GM18498 (cell line): ENCODE results near the gene SNX4.
"Not testable (repeated sequence)": the region's sequence is repeated elsewhere in the genome, so short reads cannot be mapped to it uniquely, and the experiment has no call there.

ENCODE experiments used
- ATAC-seq: cut with Tn5 transposase; IDR thresholded peaks from one replicate; pipeline ENCODE4 v1.9.1; 2021; ENCODE audit warnings: mild to moderate bottlenecking, moderate library complexity; ENCODE audit not compliant: unreplicated experiment

The SNX4 gene

DNA sequence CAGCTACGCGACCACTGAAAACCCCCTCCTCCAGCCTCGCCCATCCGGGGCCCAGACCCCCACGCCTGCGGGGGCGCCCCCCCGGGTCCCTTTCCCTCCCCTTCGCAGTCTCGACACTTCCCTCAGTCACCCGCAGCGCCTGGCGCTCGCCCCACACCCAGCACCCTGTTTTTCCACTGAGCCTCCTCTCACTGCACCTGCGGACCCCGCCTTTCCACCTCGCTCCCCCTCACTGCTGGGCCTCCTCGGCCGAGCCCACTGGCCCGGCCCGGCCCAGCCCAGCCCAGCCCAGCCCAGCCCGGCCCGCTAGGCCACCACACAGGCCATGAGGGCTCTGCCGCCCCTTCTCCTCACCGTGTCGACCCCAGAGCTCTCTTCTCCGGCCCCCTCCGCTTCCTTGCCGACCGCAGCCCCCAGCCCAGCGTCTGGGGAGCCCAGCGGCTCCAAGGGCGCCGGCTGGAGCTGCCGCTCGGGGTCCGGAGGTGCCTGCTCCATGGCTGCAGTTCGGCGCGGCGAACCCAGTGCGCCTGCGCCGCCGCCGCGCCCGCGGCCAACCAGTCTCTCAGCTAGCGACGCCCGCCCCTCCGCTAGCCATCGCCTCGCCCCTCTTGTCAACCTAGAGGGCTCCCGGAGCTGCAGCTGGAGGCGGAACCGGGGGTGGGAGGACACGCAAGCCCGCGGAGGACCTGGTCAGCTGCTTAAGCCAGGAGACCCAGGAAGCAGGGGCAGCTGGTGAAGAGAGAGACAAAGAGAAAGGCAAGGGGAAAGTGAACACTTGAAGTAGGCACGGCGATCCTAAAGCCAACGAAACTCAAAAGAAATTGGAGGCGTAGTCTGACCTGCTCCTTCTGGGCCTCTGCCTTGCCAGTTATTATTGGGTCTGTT, at the start of gene SNX4:
SNX4 (minus strand) TSS at position 525 of the 885 bp plus-strand sequence; CDS start at position 495, 30 bp downstream.
- peak; percentile 91 for ATAC-seq

DNA sequence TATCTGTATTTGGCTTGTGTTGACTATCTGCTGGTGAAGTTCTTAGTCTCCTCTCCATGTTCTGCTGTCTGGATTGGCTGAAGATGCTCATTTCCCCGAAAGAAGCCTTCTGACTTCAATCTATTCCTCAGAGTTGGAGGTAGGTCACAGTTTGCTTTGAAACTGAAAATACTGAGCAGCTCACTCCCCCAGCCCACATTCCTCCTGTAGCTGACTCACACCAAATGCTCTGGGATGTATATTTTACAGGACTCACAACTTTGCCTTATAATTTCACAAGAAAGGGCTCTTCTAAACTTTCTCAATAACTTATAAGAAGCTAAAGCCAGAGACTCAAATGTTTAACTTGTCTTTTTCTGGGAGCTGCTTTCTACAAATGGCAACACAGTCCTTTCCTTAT, 36.3 kb upstream of the SNX4 start:
- no peak for ATAC-seq

DNA sequence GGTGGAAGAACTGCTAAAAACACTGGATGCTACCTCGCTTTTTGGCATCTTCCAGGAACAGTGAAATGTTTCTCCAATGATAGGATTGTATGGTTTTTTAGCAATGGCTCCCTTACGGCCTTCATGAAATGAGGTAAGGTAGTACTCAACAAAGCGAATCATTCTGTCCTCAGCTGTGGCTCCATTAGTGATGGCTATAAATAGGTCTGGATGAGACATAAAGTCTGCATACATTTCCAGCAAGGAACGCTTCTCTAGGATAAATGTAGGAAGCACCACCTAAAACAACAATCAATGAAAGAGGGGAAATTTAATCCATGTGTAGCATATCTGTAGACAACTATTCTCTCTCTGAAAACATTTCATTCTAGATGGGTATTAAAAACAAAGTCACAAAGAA, 32.4 kb upstream of the SNX4 start:
- ATAC-seq, result no peak

- ATAC-seq, result no peak
Measured at GRCh38 chr3:125528920-125529319, 8.9 kb upstream of the SNX4 start.

DNA sequence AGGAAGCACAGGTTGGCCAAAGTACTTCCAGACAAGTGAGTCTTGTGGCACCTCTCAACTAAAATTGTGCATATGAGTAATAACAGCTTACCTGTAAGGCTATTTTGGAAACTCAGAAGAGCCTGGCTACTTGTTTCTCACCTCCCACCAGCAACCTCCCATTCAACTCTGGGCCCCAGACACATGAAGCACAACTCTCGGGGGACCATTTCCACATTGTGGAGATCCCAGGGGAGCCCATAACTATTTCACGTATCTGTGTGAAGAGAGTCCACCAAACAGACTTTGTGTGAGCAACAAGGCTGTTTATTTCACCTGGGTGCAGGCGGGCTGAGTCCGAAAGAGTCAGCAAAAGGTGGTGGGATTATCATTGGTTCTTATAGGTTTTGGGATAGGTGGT, 5.2 kb upstream of the SNX4 start:
- no peak for ATAC-seq

GRCh38 chr3:125520563-125520919, 539 bp upstream of the SNX4 start:
- ATAC-seq, result not testable (repeated sequence)

DNA sequence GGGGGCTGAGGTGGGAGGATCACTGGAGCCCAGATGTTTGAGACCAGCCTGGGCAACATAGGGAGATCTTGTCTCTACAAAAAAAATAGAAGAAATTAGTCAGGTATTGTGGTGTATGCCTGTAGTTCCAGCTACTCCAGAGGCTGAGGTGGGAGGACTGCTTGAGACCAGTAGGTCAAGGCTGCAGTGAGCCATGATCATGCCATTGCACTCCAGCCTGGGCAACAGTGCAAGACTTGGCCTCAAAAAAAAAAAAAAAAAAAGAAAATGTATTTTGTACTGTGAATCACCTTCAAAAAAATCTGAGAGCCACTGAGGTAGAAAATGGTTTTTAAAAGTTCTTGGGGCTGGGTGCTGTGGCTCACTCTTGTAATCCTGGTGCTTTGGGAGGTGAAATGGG, 4.6 kb downstream of the SNX4 start:
- no peak for ATAC-seq

DNA sequence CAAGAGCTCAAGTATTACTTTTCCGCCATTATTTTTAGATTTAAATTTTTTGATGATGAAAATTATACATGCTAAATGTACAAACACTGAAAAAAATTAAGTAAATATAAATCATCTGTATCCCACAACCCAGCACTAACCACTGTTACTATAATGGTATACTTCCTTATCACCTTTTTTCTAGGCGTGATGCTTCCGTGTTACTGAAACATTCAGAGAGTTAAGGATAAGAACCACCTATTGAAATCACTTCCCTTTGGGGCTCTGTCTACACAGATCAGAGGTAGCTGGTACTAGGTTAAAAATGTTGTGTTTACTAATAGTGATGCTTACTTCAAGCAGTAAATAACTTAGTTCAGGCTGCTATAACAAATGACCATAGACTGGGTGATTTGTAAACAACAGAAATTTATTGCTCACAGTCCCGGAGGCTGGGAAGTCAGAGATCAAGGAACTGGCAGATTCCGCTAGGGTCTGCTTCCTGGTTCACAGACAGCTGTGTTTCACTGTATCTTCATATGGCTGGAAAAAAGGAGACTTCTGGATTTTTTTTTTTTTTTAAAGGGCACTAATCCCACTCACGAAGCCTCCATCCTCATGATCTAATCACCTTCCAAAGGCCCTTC, 6.4 kb downstream of the SNX4 start:
- no peak for ATAC-seq

- ATAC-seq, result no peak
Measured at GRCh38 chr3:125512135-125512920, 7.7 kb downstream of the SNX4 start.

DNA sequence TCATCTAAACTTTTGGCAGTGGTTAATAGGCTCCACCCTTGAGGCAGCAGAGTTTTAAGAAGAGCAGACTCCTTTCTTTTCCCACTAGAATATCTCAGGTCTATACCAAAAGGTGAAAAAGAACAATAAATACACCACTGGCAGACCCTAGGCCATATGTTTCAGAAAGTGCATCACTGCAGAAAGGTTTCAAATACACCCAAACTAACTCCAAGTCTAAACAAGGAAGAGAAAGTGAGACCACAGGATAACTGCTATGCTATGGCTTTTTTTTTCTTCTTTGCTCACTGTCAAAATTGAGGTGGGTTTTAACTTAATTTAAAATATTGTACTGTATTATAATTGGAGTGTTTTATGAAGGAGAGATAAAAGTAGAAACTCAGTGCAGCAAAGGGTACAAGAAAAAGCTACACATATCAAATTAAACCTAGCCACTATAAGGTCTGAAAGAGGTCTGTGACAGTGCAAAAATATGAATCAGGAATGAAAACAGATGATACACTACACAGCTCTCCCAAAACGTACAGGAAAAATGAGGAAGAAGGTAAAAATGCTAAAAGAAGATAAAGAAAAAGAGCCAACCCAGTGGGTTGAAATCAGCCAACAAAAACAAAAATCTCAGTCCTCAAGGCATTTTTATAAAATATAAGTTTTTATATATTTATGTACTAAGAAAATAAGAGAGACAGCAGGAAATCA, 8.4 kb downstream of the SNX4 start:
- no peak for ATAC-seq

DNA sequence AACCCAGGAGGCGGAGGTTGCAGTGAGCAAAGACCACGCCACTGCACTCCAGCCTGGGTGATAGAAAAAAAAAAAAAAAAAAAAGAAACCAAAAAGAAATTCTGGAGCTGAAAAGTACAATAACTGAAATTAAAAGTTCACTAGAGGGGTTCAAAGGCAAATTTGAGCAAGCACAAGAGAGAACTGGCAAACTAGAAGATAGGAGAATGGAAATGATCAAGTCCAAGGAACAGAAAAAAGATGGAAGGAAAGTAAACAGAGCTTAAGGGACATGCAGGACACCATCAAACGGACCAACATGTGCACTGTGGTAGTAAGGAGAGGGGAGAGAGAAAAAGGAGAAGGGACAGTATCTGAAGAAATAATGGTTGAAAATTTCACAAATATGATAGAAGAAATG, 12.9 kb downstream of the SNX4 start:
- ATAC-seq, result no peak

- ATAC-seq, result no peak
Measured at GRCh38 chr3:125498630-125499029, 21.4 kb downstream of the SNX4 start.

GRCh38 chr3:125496701-125497100, 23.3 kb downstream of the SNX4 start:
- ATAC-seq, result no peak

DNA sequence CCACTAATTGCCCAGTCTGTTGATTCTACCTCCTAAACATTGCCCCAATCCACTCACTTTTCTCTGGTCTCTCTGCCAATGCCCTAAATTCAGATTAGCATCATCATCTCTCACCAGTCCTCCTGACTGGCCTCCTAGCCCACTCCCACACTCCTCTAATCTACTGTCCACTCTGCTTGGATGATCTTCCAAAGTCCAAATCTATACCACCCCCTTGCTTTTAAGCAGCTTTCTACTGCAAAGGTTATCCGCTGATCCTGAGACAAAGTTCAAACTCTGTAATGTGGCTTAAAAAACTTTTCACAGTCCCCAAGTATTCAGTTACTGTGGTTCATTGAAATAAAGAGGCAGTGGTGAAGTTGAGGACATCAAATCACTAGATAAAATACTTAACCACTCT, 37.6 kb downstream of the SNX4 start:
- ATAC-seq, result no peak

- ATAC-seq, result no peak
Measured at GRCh38 chr3:125481786-125482185, 38.2 kb downstream of the SNX4 start.

DNA sequence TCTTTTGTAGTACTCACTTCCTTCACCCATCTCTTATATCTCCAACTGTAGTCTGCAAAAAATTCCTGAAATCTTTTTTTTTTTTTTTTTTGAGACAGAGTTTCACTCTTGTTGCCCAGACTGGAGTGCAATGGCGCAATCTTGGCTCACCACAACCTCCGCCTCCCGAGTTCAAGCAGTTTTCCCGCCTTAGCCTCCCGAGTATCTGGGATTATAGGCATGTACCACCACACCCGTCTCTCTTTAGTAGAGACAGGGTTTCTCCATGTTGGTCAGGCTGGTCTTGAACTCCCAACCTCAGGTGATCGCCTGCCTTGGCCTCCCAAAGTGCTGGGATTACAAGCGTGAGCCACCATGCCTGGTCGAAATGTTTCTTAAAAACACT, 38.6 kb downstream of the SNX4 start:
- ATAC-seq, result not testable (repeated sequence)

- ATAC-seq, result no peak
Measured at GRCh38 chr3:125480656-125481374, 39.2 kb downstream of the SNX4 start.

DNA sequence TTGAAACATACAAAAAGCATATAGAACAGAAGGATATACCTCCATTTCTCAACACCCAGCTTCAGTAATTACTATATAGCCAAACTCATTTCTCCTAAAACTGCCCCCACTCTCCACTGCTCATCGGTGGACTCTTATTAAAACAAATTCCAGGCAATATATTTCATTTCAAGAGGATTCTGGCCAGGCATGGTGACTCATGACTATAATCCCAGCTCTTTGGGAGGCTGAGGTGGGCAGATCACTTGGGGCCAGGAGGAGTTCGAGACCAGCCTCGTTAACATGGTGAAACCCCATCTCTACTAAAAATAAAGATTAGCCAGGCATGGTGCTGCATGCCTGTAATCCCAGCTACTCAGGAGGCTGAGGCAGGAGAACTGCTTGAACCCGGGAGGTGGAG, 40.9 kb downstream of the SNX4 start:
- ATAC-seq, result no peak

GRCh38 chr3:125478326-125478725, 41.7 kb downstream of the SNX4 start:
- no peak for ATAC-seq

- no peak for ATAC-seq
Measured at GRCh38 chr3:125477701-125478100, 42.3 kb downstream of the SNX4 start.
